SU-DHL-6 (cell line): ENCODE results near the gene EBF3.

Source experiments
- H2AFZ ChIP-seq: fragments of 200-600 bp; sonication (generic); 2 replicates; pipeline ENCODE4 v1.6.1; 2014; ENCODE audit warnings: low read depth, mild to moderate bottlenecking, moderate library complexity, mixed read lengths, antibody characterized with exemption, low read length; ENCODE audit not compliant: severe bottlenecking
- H3F3A ChIP-seq: fragments of 200-600 bp; shearing (Covaris generic); 2 replicates; pipeline ENCODE4 v1.6.0; 2016; ENCODE audit warnings: antibody characterized with exemption, mild to moderate bottlenecking; ENCODE audit not compliant: insufficient read depth
- H3K27ac ChIP-seq: fragments of 200-600 bp; sonication (generic); 2 replicates; pipeline ENCODE4 v1.5.1; 2016; ENCODE audit warnings: low read depth, mild to moderate bottlenecking, low read length, moderate library complexity, mixed read lengths
- H3K27me3 ChIP-seq: fragments of 200-600 bp; sonication (generic), shearing (Covaris generic); 2 replicates; pipeline ENCODE4 v1.6.0; 2014; ENCODE audit warnings: mild to moderate bottlenecking, low read length
- H3K36me3 ChIP-seq: fragments of 200-600 bp; sonication (generic); 2 replicates; pipeline ENCODE4 v1.6.1; 2014; ENCODE audit warnings: mild to moderate bottlenecking, low read length, mixed read lengths
- H3K4me2 ChIP-seq: fragments of 300-600, 200-600 bp; shearing (Covaris generic), sonication (generic); 2 replicates; pipeline ENCODE4 v1.6.0; 2014; ENCODE audit warnings: low read length, low read depth, mild to moderate bottlenecking; ENCODE audit not compliant: poor library complexity, severe bottlenecking
- H3K4me3 ChIP-seq: fragments of 200-600 bp; sonication (generic); 2 replicates; pipeline ENCODE4 v1.5.1; 2014; ENCODE audit warnings: antibody characterized with exemption, low read length, mild to moderate bottlenecking, mixed read lengths; ENCODE audit not compliant: insufficient read depth, poor library complexity, severe bottlenecking
- H3K79me2 ChIP-seq: fragments of 200-600 bp; sonication (generic); 2 replicates; pipeline ENCODE4 v1.6.1; 2014; ENCODE audit warnings: mild to moderate bottlenecking, low read length, moderate library complexity; ENCODE audit not compliant: insufficient read depth
- H3K9ac ChIP-seq: fragments of 200-600 bp; sonication (generic); 2 replicates; pipeline ENCODE4 v1.7.0; 2014; ENCODE audit warnings: mild to moderate bottlenecking, low read length
- H3K9me2 ChIP-seq: fragments of 200-600 bp; sonication (generic); replicated peaks from 2 replicates; pipeline ENCODE4 v1.6.1; 2014; ENCODE audit warnings: low read length; ENCODE audit not compliant: insufficient read depth
- H3K9me3 ChIP-seq: fragments of 200-600 bp; sonication (generic); 2 replicates; pipeline ENCODE4 v1.6.1; 2014; ENCODE audit warnings: low read length, mixed read lengths; ENCODE audit not compliant: insufficient read depth
- H4K20me1 ChIP-seq: fragments of 200-600 bp; sonication (generic); 2 replicates; pipeline ENCODE4 v1.6.1; 2014; ENCODE audit warnings: low read depth, mild to moderate bottlenecking, antibody characterized with exemption, low read length, moderate library complexity, mixed read lengths
- CTCF ChIP-seq: fragments of 200-600 bp; sonication (generic); IDR thresholded peaks from one replicate; pipeline ENCODE4 v1.5.1; 2017; ENCODE audit warnings: antibody characterized with exemption, mild to moderate bottlenecking, low read length, moderate library complexity; ENCODE audit not compliant: insufficient read depth, poor library complexity, severe bottlenecking
- EZH2phosphoT487 ChIP-seq: fragments of 200-600 bp; sonication (generic), shearing (Covaris generic); conservative IDR thresholded peaks from 2 replicates; pipeline ENCODE4 v1.6.1; 2018; ENCODE audit warnings: mild to moderate bottlenecking, antibody characterized with exemption, low read length, moderate library complexity, mixed read lengths

Gene EBF3

DNA sequence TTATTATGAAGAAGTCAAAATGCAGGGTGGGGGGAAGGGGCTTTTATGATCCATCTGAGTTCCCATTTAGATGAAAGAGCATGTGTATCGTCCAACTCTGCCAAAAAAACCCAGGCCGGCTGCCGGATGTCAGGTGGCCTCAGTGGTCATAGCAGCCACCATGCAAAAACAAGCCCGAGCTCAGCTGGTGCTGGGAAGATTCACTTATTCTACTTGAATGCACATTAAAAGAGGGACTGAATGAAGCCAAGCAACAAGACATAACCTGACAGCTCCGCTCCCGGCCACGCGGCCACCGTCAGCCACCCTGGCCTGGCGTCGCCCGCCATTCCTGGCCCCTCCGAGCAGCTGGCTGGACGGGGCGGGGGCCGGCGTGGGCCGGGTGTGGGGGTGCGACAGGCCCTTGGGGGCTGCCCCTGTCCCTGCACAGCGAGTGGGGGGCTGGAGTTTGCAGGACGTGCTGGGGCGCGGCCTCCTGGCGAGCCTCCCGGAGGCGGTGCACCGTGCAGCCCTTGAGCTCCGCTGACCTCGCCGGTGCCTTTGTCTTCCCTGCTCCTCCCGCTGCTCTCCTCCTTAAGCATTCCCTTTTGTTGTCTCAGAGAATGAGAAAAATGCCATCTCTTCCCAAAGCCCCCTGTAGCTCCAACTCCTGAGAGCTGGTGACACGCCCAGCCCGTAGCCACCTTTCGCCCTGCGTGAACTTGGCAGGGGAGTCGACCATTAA lies 67.8 kb downstream of the EBF3 start:
- Histone ChIP-seq H3K79me2 (no peaks in the 10 kb centered on the region), H4K20me1 (no peaks in the 10 kb centered on the region), H3K27ac (no peak overlapping the region), H3K36me3 (no peaks in the 10 kb centered on the region), H3K4me2 (no peak overlapping the region), H3K4me3 (no peak overlapping the region), H3K9me2 (no peaks in the 10 kb centered on the region), H2AFZ (no peak overlapping the region), H3F3A (no peaks in the 10 kb centered on the region), H3K27me3 (no peaks in the 10 kb centered on the region), H3K9me3 (no peaks in the 10 kb centered on the region), H3K9ac (no peak overlapping the region)
- TF ChIP-seq EZH2phosphoT487 = no peak
- no peak for TF ChIP-seq CTCF

DNA sequence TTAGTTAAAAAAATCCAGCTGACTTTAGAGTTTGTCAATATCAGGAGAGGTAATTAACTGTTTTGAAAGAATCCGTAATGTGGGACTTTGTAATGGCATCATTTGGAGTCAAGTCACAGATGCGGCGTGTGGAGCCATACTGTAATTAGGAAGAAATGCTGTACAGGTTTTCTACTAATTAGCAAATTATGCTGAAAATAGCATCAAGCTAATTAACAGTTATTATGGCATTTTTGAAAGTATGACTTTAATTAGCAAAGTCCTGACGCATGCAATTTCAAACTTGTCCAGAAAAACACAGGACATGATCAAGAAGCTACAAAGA lies 68.3 kb downstream of the EBF3 start:
- Histone ChIP-seq H3K4me3 (no peak overlapping the region), H3K9me3 (no peaks in the 10 kb centered on the region), H4K20me1 (no peaks in the 10 kb centered on the region), H3K9ac (no peak overlapping the region), H3K27me3 (no peaks in the 10 kb centered on the region), H3K9me2 (no peaks in the 10 kb centered on the region), H2AFZ (no peak overlapping the region), H3K4me2 (no peak overlapping the region), H3K36me3 (no peaks in the 10 kb centered on the region), H3K27ac (no peak overlapping the region), H3F3A (no peaks in the 10 kb centered on the region), H3K79me2 (no peaks in the 10 kb centered on the region)
- TF ChIP-seq CTCF (no peak), EZH2phosphoT487 (no peak)

GRCh38 chr10:129894698-129895097 lies 69.4 kb downstream of the EBF3 start:
- no peak overlapping the region for H3K27ac ChIP-seq
- TF ChIP-seq CTCF (no peak), EZH2phosphoT487 (no peak)
- no peak overlapping the region for H3K4me2 ChIP-seq
- H3K9ac ChIP-seq = no peak overlapping the region
- no peaks in the 10 kb centered on the region for H3K27me3 ChIP-seq
- H2AFZ ChIP-seq = no peak overlapping the region
- H4K20me1 ChIP-seq = no peaks in the 10 kb centered on the region
- H3K9me3 ChIP-seq = no peaks in the 10 kb centered on the region
- H3F3A ChIP-seq = no peaks in the 10 kb centered on the region
- no peaks in the 10 kb centered on the region for H3K79me2 ChIP-seq
- no peaks in the 10 kb centered on the region for H3K9me2 ChIP-seq
- no peak overlapping the region for H3K4me3 ChIP-seq
- H3K36me3 ChIP-seq = no peaks in the 10 kb centered on the region
